ENCODE data around the gene CYSTM1. TPM values are rescaled to one million over a fixed set of nuclear protein-coding genes. Genes with fewer than 3 reads are reported as not detected.

Gene CYSTM1
- total and polyA plus RNA-seq, 2 of the 8 experiments (the other 6 are each of a cell fraction or from before 2014, with no cell fraction given) = 25.0 to 47.8 TPM

- TF ChIP-seq GTF2F1 (IDR thresholded peaks at IDR 0.05; ENCODE audit: borderline replicate concordance, low read depth, low read length) (no peak), RBBP5 (IDR thresholded peaks at IDR 0.05; ENCODE audit: borderline replicate concordance, low read depth, low read length) (no peak), SAP30 (IDR thresholded peaks at IDR 0.05; ENCODE audit: insufficient read depth, insufficient replicate concordance, low read length) (no peak), ATF2 (IDR thresholded peaks at IDR 0.05; ENCODE audit: low read length) (no peak), NRF1 (IDR thresholded peaks at IDR 0.05; ENCODE audit: low read depth, low read length) (no peak), TCF12 (IDR thresholded peaks at IDR 0.05; ENCODE audit: low read depth, low read length) (no peak), BRCA1 (IDR thresholded peaks at IDR 0.05; ENCODE audit: low read depth, low read length) (no peak), RXRA (IDR thresholded peaks at IDR 0.05; ENCODE audit: insufficient read depth, low read depth, low read length) (no peak), JUND (IDR thresholded peaks at IDR 0.05; ENCODE audit: low read length) (peak; percentile 57; the same call in 1 of the 2 replicates), RFX5 (IDR thresholded peaks at IDR 0.05; ENCODE audit: borderline replicate concordance, low read depth, low read length) (no peak), SUZ12 (IDR thresholded peaks at IDR 0.05; ENCODE audit: low read length) (no peak), EP300 (IDR thresholded peaks at IDR 0.05; ENCODE audit: borderline replicate concordance in 1 of 2, low read depth in 2 of 2, low read length in 2 of 2) (no peak; a peak in 1 of 3 replicates), CHD2 (IDR thresholded peaks at IDR 0.05; ENCODE audit: low read length) (no peak), MAX (IDR thresholded peaks at IDR 0.05) (no peak)
Measured at GRCh38 chr5:140157032-140157781, 17.8 kb upstream of the CYSTM1 start (continued).

Data from H1 (cell line).